Neural cell (in vitro differentiated cells): ENCODE measurements around the gene BRI3BP.

ENCODE experiments used
- POLR2AphosphoS5 ChIP-seq: IDR thresholded peaks from 2 replicates; pipeline ENCODE4 v1.6.1; 2012
- RAD21 ChIP-seq: fragments of 450-650 bp; conservative IDR thresholded peaks from 2 replicates; pipeline ENCODE4 v1.6.1; 2014; ENCODE audit warnings: antibody characterized with exemption, mild to moderate bottlenecking, moderate library complexity
- SMC3 ChIP-seq: fragments of 450-650 bp; conservative IDR thresholded peaks from 2 replicates; pipeline ENCODE4 v1.6.1; 2014; ENCODE audit warnings: antibody characterized with exemption, mild to moderate bottlenecking, moderate library complexity; ENCODE audit not compliant: poor library complexity
- TF ChIP-seq, protein P1 (sequence below): fragments of 450-650 bp; IDR thresholded peaks from 2 replicates; pipeline ENCODE4 v1.5.1; 2014; ENCODE audit warnings: antibody characterized with exemption, mild to moderate bottlenecking, moderate library complexity; ENCODE audit not compliant: poor library complexity, severe bottlenecking

DNA sequence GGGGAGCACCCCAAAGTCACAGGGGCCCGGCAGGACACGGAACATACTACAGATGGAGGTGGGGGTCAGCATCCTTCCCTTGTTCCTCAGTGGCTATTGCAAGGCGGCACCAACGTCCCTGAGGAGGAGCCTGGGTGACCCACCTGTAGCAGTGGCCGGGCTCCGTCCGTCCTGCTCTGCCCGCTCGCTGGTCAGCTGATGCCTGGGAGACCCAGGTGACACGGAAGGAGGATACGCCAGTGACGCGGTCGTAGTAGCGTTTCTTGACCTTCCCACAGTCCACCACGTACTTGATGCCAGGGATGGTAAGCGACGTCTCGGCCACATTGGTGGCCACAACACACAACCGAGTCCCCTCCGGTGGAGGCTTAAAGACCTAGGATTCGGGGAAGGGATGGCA lies 29.2 kb upstream of the BRI3BP start:
- TF ChIP-seq, protein P1, sequence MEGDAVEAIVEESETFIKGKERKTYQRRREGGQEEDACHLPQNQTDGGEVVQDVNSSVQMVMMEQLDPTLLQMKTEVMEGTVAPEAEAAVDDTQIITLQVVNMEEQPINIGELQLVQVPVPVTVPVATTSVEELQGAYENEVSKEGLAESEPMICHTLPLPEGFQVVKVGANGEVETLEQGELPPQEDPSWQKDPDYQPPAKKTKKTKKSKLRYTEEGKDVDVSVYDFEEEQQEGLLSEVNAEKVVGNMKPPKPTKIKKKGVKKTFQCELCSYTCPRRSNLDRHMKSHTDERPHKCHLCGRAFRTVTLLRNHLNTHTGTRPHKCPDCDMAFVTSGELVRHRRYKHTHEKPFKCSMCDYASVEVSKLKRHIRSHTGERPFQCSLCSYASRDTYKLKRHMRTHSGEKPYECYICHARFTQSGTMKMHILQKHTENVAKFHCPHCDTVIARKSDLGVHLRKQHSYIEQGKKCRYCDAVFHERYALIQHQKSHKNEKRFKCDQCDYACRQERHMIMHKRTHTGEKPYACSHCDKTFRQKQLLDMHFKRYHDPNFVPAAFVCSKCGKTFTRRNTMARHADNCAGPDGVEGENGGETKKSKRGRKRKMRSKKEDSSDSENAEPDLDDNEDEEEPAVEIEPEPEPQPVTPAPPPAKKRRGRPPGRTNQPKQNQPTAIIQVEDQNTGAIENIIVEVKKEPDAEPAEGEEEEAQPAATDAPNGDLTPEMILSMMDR = no peak
- TF ChIP-seq RAD21 = no peak
- no peak for TF ChIP-seq POLR2AphosphoS5
- TF ChIP-seq SMC3 = no peak
